ENCODE measurements around the gene ESR1. TPM values are rescaled to one million over a fixed set of nuclear protein-coding genes. Genes with fewer than 3 reads are reported as not detected.

ESR1 gene
- total RNA-seq, 1 experiment from 2014 or later, result not detected

DNA sequence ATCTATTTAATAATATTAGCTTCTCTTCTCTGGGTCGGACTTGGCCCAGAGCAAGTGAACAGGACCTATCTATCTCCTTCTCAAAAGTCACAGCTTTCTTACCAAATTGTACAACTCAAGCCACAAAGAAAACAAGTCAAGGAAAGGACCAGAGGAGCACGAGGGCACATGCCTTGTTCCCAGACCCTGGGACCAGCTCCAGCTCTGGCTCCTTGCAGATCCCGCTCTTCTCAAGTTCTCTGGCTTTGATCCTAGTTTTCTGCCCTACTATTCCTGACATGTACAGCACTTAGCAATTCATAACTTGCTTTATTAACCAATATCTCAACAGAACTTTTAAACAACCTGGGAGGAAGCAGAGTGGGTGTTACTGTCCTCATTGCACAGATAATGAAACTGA lies 185.9 kb downstream of the ESR1 start:
- intact Hi-C loops (cut with micrococcal nuclease; ENCODE audit: unreplicated experiment), result no loop called here
- Mint-ChIP-seq H3K27me3 (ENCODE audit: insufficient read depth, unreplicated experiment) (peaks cover 7% of the 10 kb centered on the region), H3K36me3 (ENCODE audit: insufficient read depth, unreplicated experiment) (no peaks in the 10 kb centered on the region), H3K4me1 (ENCODE audit: low read depth, unreplicated experiment) (no peaks in the 10 kb centered on the region), H3K4me3 (ENCODE audit: unreplicated experiment) (no peak overlapping the region), H3K27ac (ENCODE audit: unreplicated experiment) (no peak overlapping the region), H3K9me3 (ENCODE audit: unreplicated experiment) (no peaks in the 10 kb centered on the region)
- no TSS peak for BruUV-seq (replicated peaks)
- no peaks in the 10 kb centered on the region for H3K27me3 ChIP-seq (replicated peaks; ENCODE audit: control insufficient read depth, insufficient read depth, low read length)
- TF ChIP-seq, protein P1, sequence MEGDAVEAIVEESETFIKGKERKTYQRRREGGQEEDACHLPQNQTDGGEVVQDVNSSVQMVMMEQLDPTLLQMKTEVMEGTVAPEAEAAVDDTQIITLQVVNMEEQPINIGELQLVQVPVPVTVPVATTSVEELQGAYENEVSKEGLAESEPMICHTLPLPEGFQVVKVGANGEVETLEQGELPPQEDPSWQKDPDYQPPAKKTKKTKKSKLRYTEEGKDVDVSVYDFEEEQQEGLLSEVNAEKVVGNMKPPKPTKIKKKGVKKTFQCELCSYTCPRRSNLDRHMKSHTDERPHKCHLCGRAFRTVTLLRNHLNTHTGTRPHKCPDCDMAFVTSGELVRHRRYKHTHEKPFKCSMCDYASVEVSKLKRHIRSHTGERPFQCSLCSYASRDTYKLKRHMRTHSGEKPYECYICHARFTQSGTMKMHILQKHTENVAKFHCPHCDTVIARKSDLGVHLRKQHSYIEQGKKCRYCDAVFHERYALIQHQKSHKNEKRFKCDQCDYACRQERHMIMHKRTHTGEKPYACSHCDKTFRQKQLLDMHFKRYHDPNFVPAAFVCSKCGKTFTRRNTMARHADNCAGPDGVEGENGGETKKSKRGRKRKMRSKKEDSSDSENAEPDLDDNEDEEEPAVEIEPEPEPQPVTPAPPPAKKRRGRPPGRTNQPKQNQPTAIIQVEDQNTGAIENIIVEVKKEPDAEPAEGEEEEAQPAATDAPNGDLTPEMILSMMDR (IDR thresholded peaks at IDR 0.05; ENCODE audit: insufficient read depth in 1 of 2, low read depth in 1 of 2, low read length in 1 of 2, severe bottlenecking in 1 of 2, unreplicated experiment in 1 of 2), result no peak
- no peaks in the 10 kb centered on the region for H3K4me1 ChIP-seq
- DNase-seq, result no peak
- H3K36me3 ChIP-seq (ENCODE audit: control insufficient read depth, insufficient read depth, low read length), result no peaks in the 10 kb centered on the region
- no peaks in the 10 kb centered on the region for H3K9me3 ChIP-seq
- ChIA-PET POLR2A (no interaction called here), CTCF (no interaction called here)
- H3K4me3 ChIP-seq (ENCODE audit: low read depth, low read length), result no peak overlapping the region

DNA sequence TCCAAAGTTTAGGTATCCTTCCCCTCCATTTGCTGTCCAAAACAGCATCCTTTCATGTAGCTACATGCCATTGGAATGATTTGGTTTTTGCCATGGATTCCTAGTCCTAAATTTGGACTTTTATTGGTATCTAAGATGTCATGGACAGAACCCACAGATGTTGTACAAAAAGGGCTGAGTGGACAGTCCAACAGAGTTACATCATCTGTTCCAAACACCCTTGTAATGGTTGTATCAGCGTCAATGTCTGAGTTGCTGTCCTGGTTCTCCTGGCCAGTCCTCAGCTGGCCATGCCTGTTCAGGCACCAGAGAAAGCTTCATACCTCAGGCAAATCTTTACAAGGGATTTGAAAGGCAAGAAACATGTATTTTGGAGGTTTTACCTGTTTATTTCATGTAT lies 191.3 kb downstream of the ESR1 start:
- H3K27ac Mint-ChIP-seq (ENCODE audit: unreplicated experiment), result no peak overlapping the region
- no peaks in the 10 kb centered on the region for H3K36me3 ChIP-seq (ENCODE audit: control insufficient read depth, insufficient read depth, low read length)
- H3K9me3 Mint-ChIP-seq (ENCODE audit: unreplicated experiment), result no peaks in the 10 kb centered on the region
- no peaks in the 10 kb centered on the region for H3K9me3 ChIP-seq
- TF ChIP-seq, protein P1 (IDR thresholded peaks at IDR 0.05; ENCODE audit: insufficient read depth in 1 of 2, low read depth in 1 of 2, low read length in 1 of 2, severe bottlenecking in 1 of 2, unreplicated experiment in 1 of 2), result no peak
- H3K4me3 ChIP-seq (ENCODE audit: low read depth, low read length), result no peak overlapping the region
- H3K4me1 ChIP-seq, result no peaks in the 10 kb centered on the region
- peaks cover 3% of the 10 kb centered on the region for H3K27me3 Mint-ChIP-seq (ENCODE audit: insufficient read depth, unreplicated experiment)
- no peak for DNase-seq
- ChIA-PET CTCF (no interaction called here), POLR2A (no interaction called here)
- intact Hi-C loops (cut with micrococcal nuclease; ENCODE audit: unreplicated experiment), result no loop called here
- H3K36me3 Mint-ChIP-seq (ENCODE audit: insufficient read depth, unreplicated experiment), result no peaks in the 10 kb centered on the region
- no peaks in the 10 kb centered on the region for H3K27me3 ChIP-seq (replicated peaks; ENCODE audit: control insufficient read depth, insufficient read depth, low read length)
- H3K4me1 Mint-ChIP-seq (ENCODE audit: low read depth, unreplicated experiment), result no peaks in the 10 kb centered on the region
- no peak overlapping the region for H3K4me3 Mint-ChIP-seq (ENCODE audit: unreplicated experiment)
- no TSS peak for BruUV-seq (replicated peaks)

DNA sequence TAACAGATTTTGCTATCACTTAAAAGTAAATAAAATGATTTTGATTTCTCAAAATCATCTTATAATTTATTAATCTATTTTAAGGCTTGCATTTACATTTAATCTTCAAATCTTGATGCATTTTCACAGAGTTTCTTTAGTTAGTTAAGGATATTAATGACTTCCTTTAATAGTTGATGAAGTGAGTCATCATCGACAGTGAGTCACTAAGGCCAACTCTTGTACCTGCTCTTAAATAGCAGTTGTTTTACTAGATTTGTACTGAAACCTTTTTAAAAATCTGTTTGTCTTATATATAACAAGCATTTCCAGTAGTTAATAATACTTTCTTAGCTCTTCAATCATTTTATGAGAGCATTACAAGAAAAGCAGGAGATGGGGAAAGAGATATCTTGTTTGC lies 191.7 kb downstream of the ESR1 start:
- no peaks in the 10 kb centered on the region for H3K4me1 Mint-ChIP-seq (ENCODE audit: low read depth, unreplicated experiment)
- BruUV-seq (replicated peaks), result no TSS peak
- intact Hi-C loops (cut with micrococcal nuclease; ENCODE audit: unreplicated experiment), result no loop called here

More for the DNA sequence above, 191.7 kb downstream of the ESR1 start:
- no peak overlapping the region for H3K4me3 ChIP-seq (ENCODE audit: low read depth, low read length)
- DNase-seq, result no peak
- no peaks in the 10 kb centered on the region for H3K9me3 Mint-ChIP-seq (ENCODE audit: unreplicated experiment)
- no peak overlapping the region for H3K27ac Mint-ChIP-seq (ENCODE audit: unreplicated experiment)
- H3K4me1 ChIP-seq, result no peaks in the 10 kb centered on the region
- CTCF ChIA-PET, result no interaction called here
- H3K27me3 Mint-ChIP-seq (ENCODE audit: insufficient read depth, unreplicated experiment), result peaks cover 3% of the 10 kb centered on the region
- H3K36me3 ChIP-seq (ENCODE audit: control insufficient read depth, insufficient read depth, low read length), result no peaks in the 10 kb centered on the region
- H3K36me3 Mint-ChIP-seq (ENCODE audit: insufficient read depth, unreplicated experiment), result no peaks in the 10 kb centered on the region
- H3K27me3 ChIP-seq (replicated peaks; ENCODE audit: control insufficient read depth, insufficient read depth, low read length), result no peaks in the 10 kb centered on the region
- TF ChIP-seq, protein P1 (IDR thresholded peaks at IDR 0.05; ENCODE audit: insufficient read depth in 1 of 2, low read depth in 1 of 2, low read length in 1 of 2, severe bottlenecking in 1 of 2, unreplicated experiment in 1 of 2), result no peak
- POLR2A ChIA-PET, result no interaction called here
- H3K9me3 ChIP-seq, result no peaks in the 10 kb centered on the region
- H3K4me3 Mint-ChIP-seq (ENCODE audit: unreplicated experiment), result no peak overlapping the region

All from Caco-2 (cell line).